ENCODE measurements around the gene NXN.

- no peak for TF ChIP-seq CTCF (conservative IDR thresholded peaks at IDR 0.05; ENCODE audit: low read depth, low read length)
- TF ChIP-seq EZH2 (IDR thresholded peaks at IDR 0.05; ENCODE audit: low read length, unreplicated experiment), result no peak
- no peak for TF ChIP-seq EZH2phosphoT487 (IDR thresholded peaks at IDR 0.05; ENCODE audit: borderline replicate concordance, low read length)
These were observed 46.1 kb downstream of the NXN start for GRCh38 chr17:933312-934073.
